ENCODE measurements around the gene REV3L.
"Not testable (repeated sequence)": the region's sequence is repeated elsewhere in the genome, so short reads cannot be mapped to it uniquely, and the experiment has no call there.

The REV3L gene

GRCh38 chr6:111338843-111339242, 144.2 kb downstream of the REV3L start:
- Histone ChIP-seq H3K4me1 (no peaks in the 10 kb centered on the region), H3K27ac (no peak overlapping the region), H3K36me3 (peaks cover 20 to 40% (median 27%) of the 10 kb centered on the region in 3 donors), H3K27me3 (no peaks in the 10 kb centered on the region), H3K4me3 (no peak overlapping the region), H3K9me3 (no peaks in the 10 kb centered on the region)
- intact Hi-C loops (cut with DNase I; ENCODE audit: low total_unique reads) = no loop called here
- no peak for DNase-seq
- no peak for TF ChIP-seq CTCF (IDR thresholded peaks at IDR 0.05)

GRCh38 chr6:111337829-111338236, 145.2 kb downstream of the REV3L start:
- DNase-seq = no peak
- peaks cover 20 to 40% (median 25%) of the 10 kb centered on the region in 3 donors for H3K36me3 ChIP-seq
- H3K4me3 ChIP-seq = no peak overlapping the region
- no peaks in the 10 kb centered on the region for H3K9me3 ChIP-seq
- H3K27me3 ChIP-seq = no peaks in the 10 kb centered on the region
- no peak overlapping the region for H3K27ac ChIP-seq
- H3K4me1 ChIP-seq = no peaks in the 10 kb centered on the region
- TF ChIP-seq CTCF (IDR thresholded peaks at IDR 0.05) = no peak
- intact Hi-C loops (cut with DNase I; ENCODE audit: low total_unique reads) = no loop called here

GRCh38 chr6:111329882-111330633, 153.0 kb downstream of the REV3L start:
- no peaks in the 10 kb centered on the region for H3K27me3 ChIP-seq
- H3K27ac ChIP-seq = no peak overlapping the region
- TF ChIP-seq CTCF (IDR thresholded peaks at IDR 0.05) = no peak
- peaks cover 48 to 69% (median 62%) of the 10 kb centered on the region in 3 donors for H3K36me3 ChIP-seq
- intact Hi-C loops (cut with DNase I; ENCODE audit: low total_unique reads) = no loop called here
- H3K9me3 ChIP-seq = no peaks in the 10 kb centered on the region
- no peak for DNase-seq
- H3K4me1 ChIP-seq = no peaks in the 10 kb centered on the region
- no peak overlapping the region for H3K4me3 ChIP-seq

- Histone ChIP-seq H3K4me1 (no peaks in the 10 kb centered on the region), H3K27me3 (no peaks in the 10 kb centered on the region), H3K27ac (no peak overlapping the region), H3K9me3 (no peaks in the 10 kb centered on the region), H3K4me3 (no peak overlapping the region), H3K36me3 (peaks cover 33 to 73% (median 72%) of the 10 kb centered on the region in 3 donors)
- intact Hi-C loops (cut with DNase I; ENCODE audit: low total_unique reads) = no loop called here
- TF ChIP-seq CTCF (IDR thresholded peaks at IDR 0.05) = no peak
- no peak for DNase-seq
Observed at GRCh38 chr6:111326563-111326962, 156.5 kb downstream of the REV3L start.

GRCh38 chr6:111322145-111322544, 160.9 kb downstream of the REV3L start:
- peaks cover 43 to 79% (median 67%) of the 10 kb centered on the region in 3 donors for H3K36me3 ChIP-seq
- H3K27ac ChIP-seq = no peak overlapping the region
- no peaks in the 10 kb centered on the region for H3K9me3 ChIP-seq
- no peak overlapping the region for H3K4me3 ChIP-seq
- TF ChIP-seq CTCF (IDR thresholded peaks at IDR 0.05) = no peak
- no peak for DNase-seq
- H3K27me3 ChIP-seq = no peaks in the 10 kb centered on the region
- H3K4me1 ChIP-seq = no peaks in the 10 kb centered on the region
- intact Hi-C loops (cut with DNase I; ENCODE audit: low total_unique reads) = no loop called here

- intact Hi-C loops (cut with DNase I; ENCODE audit: low total_unique reads); H3K4me3 ChIP-seq; H3K27me3 ChIP-seq; DNase-seq; H3K27ac ChIP-seq; H3K4me1 ChIP-seq; H3K9me3 ChIP-seq: not testable (repeated sequence)
- H3K36me3 ChIP-seq = peaks cover 44 to 77% (median 62%) of the 10 kb centered on the region in 3 donors
Observed at GRCh38 chr6:111307950-111308349, 175.1 kb downstream of the REV3L start.

Measured in tibial artery (tissue), 4 donors.